Mammary epithelial cell (primary cell): ENCODE data around the gene GBX2.

Experiments used
- CTCF ChIP-seq, 2 donors: IDR thresholded peaks in 1 of 2; conservative IDR thresholded peaks in 1 of 2; 2 replicates each; pipeline ENCODE4 v1.5.1; 2011 to 2012; ENCODE audit warnings: inconsistent platforms in 2 of 2, low read length in 2 of 2, mild to moderate bottlenecking in 2 of 2, control low read depth in 1 of 2, low read depth in 1 of 2; ENCODE audit not compliant: insufficient read depth in 1 of 2; ENCODE audit errors: extremely low read depth in 1 of 2
- EZH2 ChIP-seq: IDR thresholded peaks from 2 replicates; pipeline ENCODE4 v1.6.1; 2012; ENCODE audit warnings: low read length, inconsistent platforms, borderline replicate concordance

GRCh38 chr2:236173036-236173728 is 5.0 kb upstream of the GBX2 start:
- TF ChIP-seq EZH2 = no peak
- no peak for TF ChIP-seq CTCF (conservative IDR thresholded peaks at IDR 0.05 in 1 of 2, IDR thresholded peaks at IDR 0.05 in 1 of 2; ENCODE audit: extremely low read depth in 1 of 2, insufficient read depth in 1 of 2, low read depth in 1 of 2, low read length in 2 of 2)
